Measurements from ENCODE around the gene PLA2G3.

PLA2G3 gene

GRCh38 chr22:31148488-31148887 is 8.2 kb upstream of the PLA2G3 start:
- DNase-seq (ENCODE audit: low read depth in 2 of 2, low spot score in 1 of 2), result no peak

- no peak for DNase-seq (ENCODE audit: low read depth in 2 of 2, low spot score in 1 of 2)
These were observed 3.9 kb upstream of the PLA2G3 start for GRCh38 chr22:31144223-31144622.

- DNase-seq (ENCODE audit: low read depth in 2 of 2, low spot score in 1 of 2), result no peak
These were observed 3.2 kb upstream of the PLA2G3 start for GRCh38 chr22:31143537-31143936.

GRCh38 chr22:31143038-31143437 is 2.7 kb upstream of the PLA2G3 start:
- no peak for DNase-seq (ENCODE audit: low read depth in 2 of 2, low spot score in 1 of 2)

GRCh38 chr22:31142285-31142684 is 2.0 kb upstream of the PLA2G3 start:
- no peak for DNase-seq (ENCODE audit: low read depth in 2 of 2, low spot score in 1 of 2)

- no peak for DNase-seq (ENCODE audit: low read depth in 2 of 2, low spot score in 1 of 2)
These were observed 1.2 kb upstream of the PLA2G3 start for GRCh38 chr22:31141551-31141950.

GRCh38 chr22:31140746-31141145 is 438 bp upstream of the PLA2G3 start:
- no peak for DNase-seq (ENCODE audit: low read depth in 2 of 2, low spot score in 1 of 2)

- no peak for DNase-seq (ENCODE audit: low read depth in 2 of 2, low spot score in 1 of 2)
These were observed 1.2 kb downstream of the PLA2G3 start for GRCh38 chr22:31139066-31139465.

GRCh38 chr22:31138126-31138525 is 2.2 kb downstream of the PLA2G3 start:
- DNase-seq (ENCODE audit: low read depth in 2 of 2, low spot score in 1 of 2), result no peak

- no peak for DNase-seq (ENCODE audit: low read depth in 2 of 2, low spot score in 1 of 2)
These were observed 2.6 kb downstream of the PLA2G3 start for GRCh38 chr22:31137721-31138120.

- DNase-seq (ENCODE audit: low read depth in 2 of 2, low spot score in 1 of 2), result no peak
These were observed 3.6 kb downstream of the PLA2G3 start for GRCh38 chr22:31136711-31137110.

- no peak for DNase-seq (ENCODE audit: low read depth in 2 of 2, low spot score in 1 of 2)
These were observed 4.2 kb downstream of the PLA2G3 start for GRCh38 chr22:31136155-31136554.

- DNase-seq (ENCODE audit: low read depth in 2 of 2, low spot score in 1 of 2), result no peak
These were observed 4.6 kb downstream of the PLA2G3 start for GRCh38 chr22:31135706-31136105.

- DNase-seq (ENCODE audit: low read depth in 2 of 2, low spot score in 1 of 2), result no peak
These were observed 5.6 kb downstream of the PLA2G3 start for GRCh38 chr22:31134688-31135087.

GRCh38 chr22:31133911-31134310 is 6.4 kb downstream of the PLA2G3 start:
- no peak for DNase-seq (ENCODE audit: low read depth in 2 of 2, low spot score in 1 of 2)

- no peak for DNase-seq (ENCODE audit: low read depth in 2 of 2, low spot score in 1 of 2)
These were observed 9.4 kb downstream of the PLA2G3 start for GRCh38 chr22:31130873-31131272.

GRCh38 chr22:31128156-31128555 is 12.2 kb downstream of the PLA2G3 start:
- DNase-seq (ENCODE audit: low read depth in 2 of 2, low spot score in 1 of 2), result no peak

GRCh38 chr22:31127181-31127772 is 13.0 kb downstream of the PLA2G3 start:
- no peak for DNase-seq (ENCODE audit: low read depth in 2 of 2, low spot score in 1 of 2)

- no peak for DNase-seq (ENCODE audit: low read depth in 2 of 2, low spot score in 1 of 2)
These were observed 13.5 kb downstream of the PLA2G3 start for GRCh38 chr22:31126869-31127175.

GRCh38 chr22:31126128-31126868 is 14.0 kb downstream of the PLA2G3 start:
- no peak for DNase-seq (ENCODE audit: low read depth in 2 of 2, low spot score in 1 of 2)

- no peak for DNase-seq (ENCODE audit: low read depth in 2 of 2, low spot score in 1 of 2)
These were observed 14.7 kb downstream of the PLA2G3 start for GRCh38 chr22:31125521-31126117.

- DNase-seq (ENCODE audit: low read depth in 2 of 2, low spot score in 1 of 2), result no peak
These were observed 15.4 kb downstream of the PLA2G3 start for GRCh38 chr22:31124811-31125465.
